ENCODE measurements around the gene KRTAP13-3.

Gene KRTAP13-3, protein sequence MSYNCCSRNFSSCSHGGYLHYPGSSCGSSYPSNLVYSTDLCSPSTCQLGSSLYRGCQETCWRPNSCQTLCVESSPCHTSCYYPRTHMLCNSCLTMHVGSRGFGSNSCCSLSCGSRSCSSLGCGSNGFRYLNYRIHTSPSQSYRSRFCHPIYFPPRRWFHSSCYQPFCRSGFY

DNA sequence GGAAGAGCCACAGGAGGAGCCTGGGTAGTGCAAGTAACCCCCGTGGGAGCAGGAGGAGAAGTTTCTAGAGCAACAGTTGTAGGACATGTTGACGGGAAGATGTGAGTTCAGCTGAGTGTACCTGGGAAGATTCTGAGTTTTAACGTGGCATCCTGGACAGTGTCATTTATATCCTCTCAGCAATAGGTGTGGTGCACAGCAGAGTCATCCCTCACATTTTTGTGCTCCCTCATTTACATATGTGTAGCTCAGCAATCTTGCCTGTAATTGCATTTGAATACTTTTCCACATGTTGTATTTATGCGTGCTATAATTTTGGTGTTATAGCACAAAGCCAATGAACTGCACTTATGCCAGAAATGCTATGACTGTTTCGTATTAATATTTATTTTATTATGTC is at the start of gene KRTAP13-3:
TSS of gene KRTAP13-3 (minus strand) at position 101 of the 400 bp plus-strand sequence. CDS start at position 87, 14 bp downstream.
- DNase-seq = no peak
- in situ Hi-C loops (cut with MboI; ENCODE audit: low pct_unique_long_range_greater_than_20kb, low sequenced_read_pairs) = no loop called here

DNA sequence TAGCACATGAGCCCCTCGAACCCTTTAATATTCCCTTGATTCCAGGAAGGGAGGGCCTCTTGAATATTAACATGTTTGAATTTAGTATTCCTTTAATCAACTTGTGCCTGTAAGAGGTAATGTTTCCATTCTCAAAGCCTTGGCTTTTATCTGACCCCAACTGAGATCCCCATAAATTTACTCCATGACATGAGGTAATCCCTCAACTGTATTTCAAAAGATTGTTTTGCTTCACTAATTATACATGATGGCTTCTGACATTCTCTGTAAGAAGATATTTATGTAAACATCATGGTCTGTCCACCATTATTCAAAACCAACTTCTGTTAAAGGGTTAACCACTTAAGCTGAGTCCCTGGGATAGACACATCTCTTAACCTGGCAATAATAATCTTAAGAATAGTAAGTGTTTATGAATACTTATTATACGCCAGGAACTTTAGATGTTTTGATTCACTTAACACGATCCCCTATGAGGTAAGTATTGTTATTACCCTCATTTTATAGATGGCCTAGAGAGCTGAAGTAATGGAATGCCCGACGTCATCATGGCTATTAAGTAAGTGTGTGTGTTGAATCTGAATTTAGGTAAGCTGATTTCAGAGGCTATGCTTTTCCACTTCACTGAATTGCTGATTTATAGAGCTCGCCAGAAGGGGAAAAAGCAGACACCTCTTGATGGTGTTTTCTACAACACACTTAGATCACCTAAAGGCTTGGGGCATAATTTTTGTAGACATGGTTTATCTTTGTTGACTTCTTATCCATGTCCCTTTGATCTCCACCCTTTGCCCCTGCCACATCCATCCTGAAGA is 43.4 kb upstream of the KRTAP13-3 start:
- no peak for DNase-seq
- in situ Hi-C loops (cut with MboI; ENCODE audit: low pct_unique_long_range_greater_than_20kb, low sequenced_read_pairs) = no loop called here

DNA sequence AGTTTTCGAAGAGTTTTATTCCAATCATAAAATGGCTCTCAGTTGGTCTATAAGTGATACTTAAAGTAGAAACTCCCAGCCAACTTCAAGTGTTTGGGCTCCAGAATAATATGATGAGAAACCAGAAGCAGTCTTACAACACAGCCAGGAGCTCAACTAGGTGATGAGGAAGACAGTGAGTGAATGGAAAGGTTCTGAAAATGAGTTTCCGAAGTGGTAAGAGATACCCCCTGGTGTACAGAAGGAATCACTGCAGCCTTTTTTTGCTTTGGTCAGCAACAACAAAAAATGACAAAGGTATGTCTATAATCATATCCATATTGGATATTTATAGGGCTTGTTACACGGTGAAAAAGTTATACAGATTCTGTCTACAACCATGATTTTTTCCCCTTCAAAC is 38.0 kb upstream of the KRTAP13-3 start:
- in situ Hi-C loops (cut with MboI; ENCODE audit: low pct_unique_long_range_greater_than_20kb, low sequenced_read_pairs) = no loop called here
- DNase-seq = peak; percentile 6

DNA sequence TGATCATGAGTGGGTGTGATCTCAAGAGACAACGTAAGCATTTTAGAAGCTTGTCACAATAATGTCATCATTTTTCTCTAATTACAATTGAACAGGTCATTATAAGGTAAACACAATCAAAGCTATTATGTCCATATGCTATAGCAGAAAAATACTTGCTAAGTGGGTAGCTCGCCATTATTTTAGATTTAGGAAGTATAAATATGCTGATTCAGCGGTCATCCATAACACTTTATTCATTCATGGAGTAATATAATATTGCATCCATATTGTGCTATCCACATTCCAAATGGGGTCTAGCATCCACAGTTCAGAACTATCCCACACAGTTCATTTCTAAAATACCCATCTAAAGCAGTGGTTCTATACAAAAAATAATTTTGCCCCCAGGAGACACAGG is 22.8 kb upstream of the KRTAP13-3 start:
- no peak for DNase-seq
- in situ Hi-C loops (cut with MboI; ENCODE audit: low pct_unique_long_range_greater_than_20kb, low sequenced_read_pairs) = no loop called here

DNA sequence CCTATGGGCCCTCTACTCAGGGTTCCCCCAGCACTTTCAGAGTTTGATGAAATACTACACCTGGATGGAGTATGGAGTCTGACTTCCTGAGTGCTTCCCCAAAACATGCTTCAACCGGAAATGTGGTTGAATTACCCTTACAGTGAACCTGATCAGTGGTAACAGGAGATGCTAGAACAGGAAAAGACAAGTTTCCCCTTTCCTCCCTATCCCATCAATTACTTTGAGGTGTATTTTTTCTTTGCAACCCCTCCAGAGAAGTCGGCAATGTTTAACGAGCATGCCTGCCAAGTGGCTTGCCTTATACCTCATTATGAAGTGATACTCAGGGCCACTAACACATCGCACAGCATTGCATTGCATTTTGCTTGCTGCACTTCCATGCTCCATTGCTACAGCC is 21.3 kb upstream of the KRTAP13-3 start:
- in situ Hi-C loops (cut with MboI; ENCODE audit: low pct_unique_long_range_greater_than_20kb, low sequenced_read_pairs) = no loop called here
- DNase-seq = peak; percentile 9

DNA sequence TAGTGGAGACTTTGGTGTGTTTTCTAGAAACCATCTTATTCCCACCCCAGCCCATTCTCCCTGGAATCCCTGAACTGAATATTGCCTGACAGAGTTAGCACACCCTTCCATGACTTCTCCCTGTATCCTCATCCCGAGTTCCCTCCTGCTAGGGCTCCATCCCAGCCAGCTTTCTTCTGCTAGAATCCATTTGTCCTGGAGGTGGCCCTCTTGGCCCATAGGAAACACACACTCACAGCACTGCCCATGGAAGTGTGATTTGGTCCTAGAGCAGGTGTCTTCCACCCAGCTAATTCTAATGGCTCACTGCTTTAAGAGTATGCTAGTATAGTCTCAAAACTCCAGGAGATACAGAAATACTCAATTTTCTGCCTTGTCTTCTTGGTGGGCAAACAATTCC is 18.5 kb upstream of the KRTAP13-3 start:
- in situ Hi-C loops (cut with MboI; ENCODE audit: low pct_unique_long_range_greater_than_20kb, low sequenced_read_pairs) = no loop called here
- no peak for DNase-seq

DNA sequence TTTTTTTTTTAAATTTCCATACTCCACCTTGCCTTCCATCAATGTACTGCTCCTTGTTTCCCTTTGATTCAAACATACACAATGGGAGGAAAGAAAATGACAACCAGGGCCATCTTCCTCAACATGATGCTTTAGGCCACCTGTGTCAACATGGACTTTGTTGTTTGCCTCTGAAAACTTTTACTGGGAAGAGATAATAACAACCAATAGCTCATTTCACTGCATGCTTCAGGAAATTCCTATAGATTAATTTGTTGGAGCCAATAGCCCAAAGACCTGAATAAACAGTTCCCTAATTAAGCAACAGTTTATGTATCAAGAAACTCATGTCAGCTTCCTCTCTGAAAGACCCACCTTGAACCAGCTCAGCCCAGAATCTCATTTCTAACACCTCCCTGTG is 17.5 kb upstream of the KRTAP13-3 start:
- in situ Hi-C loops (cut with MboI; ENCODE audit: low pct_unique_long_range_greater_than_20kb, low sequenced_read_pairs) = no loop called here
- DNase-seq = no peak

DNA sequence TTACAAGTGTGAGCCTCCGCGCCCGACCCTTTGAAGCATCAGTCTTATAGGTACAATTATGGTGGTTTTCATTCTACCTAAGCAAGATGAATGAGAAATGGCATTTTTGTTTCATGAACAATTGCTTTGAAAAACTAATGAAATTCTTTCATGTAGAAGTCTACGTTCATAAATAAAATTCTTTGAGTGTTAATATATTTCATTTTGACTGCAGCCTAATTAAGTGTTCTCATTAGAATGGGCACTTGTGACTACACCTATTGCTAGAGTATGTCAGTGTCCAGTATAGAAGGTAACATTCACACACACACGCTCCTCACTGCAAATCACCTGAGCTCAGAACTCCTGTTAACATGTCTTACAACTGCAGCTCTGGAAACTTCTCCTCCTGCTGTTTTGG is 14.2 kb upstream of the KRTAP13-3 start, which contains the start of gene KRTAP15-1:
TSS of gene KRTAP15-1 (plus strand) at position 301 of the 400 bp plus-strand sequence. CDS start at position 354, 53 bp downstream.
- no peak for DNase-seq
- in situ Hi-C loops (cut with MboI; ENCODE audit: low pct_unique_long_range_greater_than_20kb, low sequenced_read_pairs) = no loop called here

DNA sequence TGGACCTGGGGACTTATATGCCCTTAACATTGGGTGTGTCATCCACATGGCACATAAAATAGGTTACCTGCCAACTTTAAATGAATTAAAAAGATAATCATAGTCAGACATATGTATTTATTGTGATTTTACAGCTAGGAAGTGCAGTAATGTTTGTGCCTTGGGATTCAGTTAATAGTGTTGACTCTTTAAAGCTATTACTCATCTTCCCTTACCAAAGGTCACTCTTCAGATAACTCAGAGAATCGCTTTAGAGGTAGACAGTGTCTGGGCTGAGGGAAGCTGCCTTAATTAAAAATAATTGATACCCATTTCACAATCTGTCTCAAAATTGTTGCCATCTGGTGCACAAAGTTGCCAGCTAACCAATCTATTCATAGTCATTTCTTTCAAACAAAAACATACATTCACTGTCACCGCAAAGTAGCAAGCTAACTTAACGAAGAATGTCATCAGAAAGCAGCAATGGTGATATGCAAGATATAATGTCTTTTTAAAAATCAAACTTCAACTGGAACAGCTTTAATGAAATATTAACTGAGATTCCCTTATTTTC is 11.4 kb upstream of the KRTAP13-3 start:
- in situ Hi-C loops (cut with MboI; ENCODE audit: low pct_unique_long_range_greater_than_20kb, low sequenced_read_pairs) = no loop called here
- DNase-seq = no peak

DNA sequence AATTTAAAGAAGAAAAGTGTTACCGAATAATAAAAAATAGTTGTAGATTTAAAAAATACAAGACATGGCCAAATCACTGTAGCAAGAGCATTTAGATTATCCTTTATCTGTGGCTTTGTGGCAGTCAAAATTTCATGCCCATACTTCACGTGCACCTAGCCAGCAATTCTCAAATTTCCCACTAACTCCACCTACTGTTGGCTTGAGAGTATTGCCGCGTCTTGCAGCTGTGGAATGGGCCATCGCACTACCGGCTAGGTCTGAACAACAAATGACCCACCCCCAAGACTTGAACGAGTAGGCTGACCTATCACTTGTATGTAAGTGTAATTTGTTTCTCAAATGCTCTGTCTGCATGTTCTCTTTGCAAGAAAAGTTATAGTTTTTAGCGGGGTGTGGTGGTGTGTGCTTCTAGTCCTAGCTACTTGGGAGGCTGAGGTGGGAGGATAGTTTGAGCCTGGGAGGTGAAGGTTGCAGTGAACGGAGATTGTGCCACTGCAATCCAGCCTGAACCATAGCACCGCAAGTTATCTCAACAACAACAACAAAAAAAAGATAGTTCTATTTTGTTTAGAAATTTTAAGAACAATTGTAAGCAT is 8.4 kb upstream of the KRTAP13-3 start:
- in situ Hi-C loops (cut with MboI; ENCODE audit: low pct_unique_long_range_greater_than_20kb, low sequenced_read_pairs) = no loop called here
- peak; percentile 48 for DNase-seq

DNA sequence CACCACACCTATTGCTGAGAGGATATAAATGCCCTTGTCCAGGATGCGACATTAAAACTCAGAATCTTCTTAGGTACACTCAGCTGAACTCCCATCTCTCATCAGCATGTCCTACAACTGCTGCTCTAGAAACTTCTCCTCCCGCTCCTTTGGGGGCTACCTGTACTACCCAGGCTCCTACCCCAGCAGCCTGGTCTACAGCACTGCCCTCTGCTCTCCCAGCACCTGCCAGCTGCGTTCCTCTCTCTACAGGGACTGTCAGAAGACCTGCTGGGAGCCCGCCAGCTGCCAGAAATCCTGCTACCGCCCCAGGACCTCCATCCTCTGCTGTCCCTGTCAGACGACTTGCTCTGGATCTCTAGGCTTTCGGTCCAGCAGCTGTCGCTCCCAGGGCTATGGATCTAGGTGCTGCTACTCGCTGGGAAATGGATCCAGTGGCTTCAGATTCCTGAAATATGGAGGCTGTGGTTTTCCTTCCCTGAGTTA is 4.5 kb upstream of the KRTAP13-3 start, which contains the start of gene KRTAP13-4:
TSS of gene KRTAP13-4 (plus strand) at position 51 of the 486 bp plus-strand sequence. CDS start at position 107, 56 bp downstream.
- DNase-seq = no peak
- in situ Hi-C loops (cut with MboI; ENCODE audit: low pct_unique_long_range_greater_than_20kb, low sequenced_read_pairs) = no loop called here

DNA sequence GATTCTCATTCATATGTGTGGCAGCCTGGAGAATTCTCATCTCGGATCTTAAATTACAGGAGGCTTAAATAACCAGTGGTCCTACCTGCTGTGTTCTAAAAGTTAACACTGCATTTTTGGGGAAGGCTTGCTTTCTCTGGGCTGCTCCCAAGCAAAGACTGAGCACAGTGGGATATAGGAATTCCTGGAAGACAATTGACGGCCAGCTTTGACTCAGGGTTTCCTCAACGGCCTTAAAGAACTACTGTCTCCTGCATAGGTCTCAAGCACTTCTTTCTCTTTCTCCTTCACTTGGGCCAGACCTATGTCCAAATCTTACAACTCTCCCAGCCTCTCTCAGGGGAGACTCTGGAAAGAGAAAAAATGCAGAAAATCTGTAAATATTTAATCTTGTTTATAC is 1.0 kb upstream of the KRTAP13-3 start:
- DNase-seq = no peak
- in situ Hi-C loops (cut with MboI; ENCODE audit: low pct_unique_long_range_greater_than_20kb, low sequenced_read_pairs) = no loop called here

DNA sequence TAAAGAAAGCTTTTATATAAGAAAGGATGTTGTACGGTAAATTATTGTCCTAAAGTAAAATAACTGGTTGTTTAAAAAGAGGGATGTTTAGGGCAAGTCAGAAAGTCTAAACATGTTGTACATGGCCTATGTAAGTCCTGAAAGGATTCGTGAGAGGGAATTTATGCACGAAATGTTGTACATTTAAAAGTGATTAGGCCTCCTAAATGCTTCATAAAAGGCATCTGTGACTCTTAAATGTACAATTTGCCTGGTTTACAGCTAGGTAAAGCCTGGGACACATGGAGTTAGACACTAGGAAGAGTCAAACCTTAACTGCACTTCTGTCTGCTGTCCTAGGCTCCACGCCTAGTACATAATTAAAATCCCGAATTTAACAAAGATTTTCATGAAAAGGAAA is 9.7 kb downstream of the KRTAP13-3 start:
- DNase-seq = no peak
- in situ Hi-C loops (cut with MboI; ENCODE audit: low pct_unique_long_range_greater_than_20kb, low sequenced_read_pairs) = no loop called here

DNA sequence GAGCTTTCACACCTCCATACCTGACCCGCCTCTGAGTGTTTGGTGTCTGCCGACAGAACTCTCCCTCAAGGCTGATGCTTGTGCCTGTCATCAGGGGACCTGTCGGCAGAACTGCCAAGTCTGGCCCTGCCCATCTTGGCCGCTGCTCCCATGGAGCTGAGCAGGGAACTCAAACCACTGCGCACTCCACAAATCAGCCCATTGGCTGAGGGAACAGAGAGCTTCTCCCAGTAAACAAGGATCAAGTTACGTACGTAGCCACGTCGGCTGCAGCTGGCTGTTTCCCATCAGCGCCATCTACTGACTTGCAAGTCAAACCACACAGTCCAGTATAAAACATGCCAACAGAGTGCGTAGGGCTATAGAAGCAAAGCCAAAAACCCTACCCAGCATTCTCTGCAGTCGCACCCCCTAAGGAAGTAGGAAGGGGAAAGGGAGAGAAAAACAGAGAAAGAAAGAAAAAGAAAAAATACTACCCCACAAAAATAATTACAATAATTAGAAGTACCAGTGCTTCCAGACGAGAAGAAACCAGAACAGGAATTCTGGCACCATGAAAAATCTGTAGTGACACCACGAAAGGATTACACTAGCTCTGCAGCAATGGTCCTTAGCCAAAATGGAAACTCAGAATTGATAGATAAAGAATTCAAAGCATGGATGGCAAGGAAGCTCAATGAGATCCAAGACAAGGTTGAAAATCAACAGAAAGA is 16.8 kb downstream of the KRTAP13-3 start:
- in situ Hi-C loops (cut with MboI; ENCODE audit: low pct_unique_long_range_greater_than_20kb, low sequenced_read_pairs) = no loop called here
- peak; percentile 63 for DNase-seq

DNA sequence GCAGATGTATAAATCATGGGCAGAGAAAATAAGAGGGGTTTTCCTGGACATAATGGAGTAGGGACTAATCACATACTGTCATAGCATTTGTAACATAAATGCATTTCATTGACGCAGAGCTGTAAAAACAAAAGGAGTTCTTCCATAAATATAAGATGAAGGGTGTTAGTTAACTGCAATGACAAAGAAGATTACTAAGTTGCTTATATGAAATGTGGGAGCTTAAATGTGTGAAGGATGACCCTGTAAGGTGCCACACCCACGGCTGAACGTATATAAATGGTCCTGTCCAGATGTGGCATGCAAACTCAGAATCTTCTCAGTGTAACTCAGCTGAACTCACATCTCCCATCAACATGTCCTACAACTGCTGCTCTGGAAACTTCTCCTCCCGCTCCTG is 30.0 kb downstream of the KRTAP13-3 start, which contains the start of gene KRTAP13-1:
TSS of gene KRTAP13-1 (plus strand) at position 301 of the 400 bp plus-strand sequence. CDS start at position 357, 56 bp downstream.
- no peak for DNase-seq
- in situ Hi-C loops (cut with MboI; ENCODE audit: low pct_unique_long_range_greater_than_20kb, low sequenced_read_pairs) = no loop called here

DNA sequence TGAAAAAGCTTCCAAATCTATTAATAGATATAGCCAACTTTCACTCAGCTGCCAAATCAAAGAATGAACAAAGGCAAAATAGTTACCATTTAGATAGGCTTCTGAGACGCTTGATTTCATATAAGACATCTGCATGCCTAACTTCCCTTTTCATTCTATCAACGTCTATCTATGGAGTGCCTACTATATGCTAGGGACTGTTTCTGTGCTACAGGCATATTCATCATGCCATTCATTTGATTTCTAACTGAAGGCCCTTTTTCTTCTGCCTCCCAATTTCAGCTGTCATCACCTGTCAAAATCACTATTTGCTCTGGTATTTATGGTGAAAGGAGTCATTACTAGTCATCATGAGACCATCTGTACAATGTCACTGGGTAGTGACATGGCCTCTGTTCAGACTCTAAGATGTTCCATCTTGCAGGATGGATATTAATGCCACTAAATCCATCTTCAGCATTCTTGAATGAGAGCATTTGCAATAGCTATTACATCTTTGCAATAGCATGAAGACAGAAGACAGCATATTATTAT is 34.2 kb downstream of the KRTAP13-3 start:
- no peak for DNase-seq
- in situ Hi-C loops (cut with MboI; ENCODE audit: low pct_unique_long_range_greater_than_20kb, low sequenced_read_pairs) = no loop called here

DNA sequence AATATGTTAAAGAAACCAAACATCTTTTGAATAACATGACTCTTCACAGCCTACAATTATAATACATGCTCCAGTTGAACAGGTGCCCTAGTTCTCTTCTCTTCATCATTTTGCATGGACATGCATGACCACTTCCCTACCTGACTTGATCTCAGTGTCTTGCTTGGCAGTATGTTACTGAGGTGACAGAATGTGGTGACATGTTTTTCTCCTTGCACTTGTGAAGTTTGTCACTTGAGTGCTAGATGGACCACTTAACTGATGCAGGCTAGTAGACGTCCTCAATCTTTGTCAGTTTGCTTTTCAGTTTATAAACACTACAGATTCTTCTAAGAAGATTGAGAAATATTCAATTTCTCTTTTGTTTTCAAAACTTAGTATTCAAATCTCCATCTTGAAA is 43.5 kb downstream of the KRTAP13-3 start:
- in situ Hi-C loops (cut with MboI; ENCODE audit: low pct_unique_long_range_greater_than_20kb, low sequenced_read_pairs) = no loop called here
- DNase-seq = no peak
